ENCODE data around the gene ANKRD42. TPM values are rescaled to one million over a fixed set of nuclear protein-coding genes. Genes with fewer than 3 reads are reported as not detected.
"Not testable (repeated sequence)": the region's sequence is repeated elsewhere in the genome, so short reads cannot be mapped to it uniquely, and the experiment has no call there.

ANKRD42 gene
- total RNA-seq, 1 experiment from 2014 or later = 8.6 TPM

GRCh38 chr11:83257761-83258168 lies 64.3 kb downstream of the ANKRD42 start:
- ChIA-PET POLR2A (interaction anchor here (0.6 kb wide), 1 partner anchor 20 kb away, joined by 3 read pairs; no protein-coding TSS in a partner anchor), CTCF (interaction anchor here (1.9 kb wide), 1 partner anchor 8 kb away, joined by 21 read pairs; no protein-coding TSS in a partner anchor)
- H3K27ac Mint-ChIP-seq (ENCODE audit: low read depth, unreplicated experiment) = peak overlapping the region; percentile 50
- peaks cover 58% of the 10 kb centered on the region for H3K36me3 Mint-ChIP-seq (ENCODE audit: insufficient read depth, unreplicated experiment)
- H3K9me3 Mint-ChIP-seq (ENCODE audit: unreplicated experiment) = no peaks in the 10 kb centered on the region
- no TSS peak for BruUV-seq (replicated peaks)
- H3K27me3 Mint-ChIP-seq (ENCODE audit: insufficient read depth, unreplicated experiment) = no peaks in the 10 kb centered on the region
- no peak overlapping the region for H3K4me3 Mint-ChIP-seq (ENCODE audit: unreplicated experiment)
- intact Hi-C loops (cut with micrococcal nuclease) = loop anchor here (10.0 kb wide), 1 partner anchor 183 kb away; the partner anchor contains the start of gene RAB30
- peak; percentile 64 for DNase-seq (ENCODE audit: unreplicated experiment)
- no peak for TF ChIP-seq CTCF (IDR thresholded peaks at IDR 0.05; ENCODE audit: unreplicated experiment)
- no peaks in the 10 kb centered on the region for H3K4me1 Mint-ChIP-seq (ENCODE audit: insufficient read depth, unreplicated experiment)

GRCh38 chr11:83259559-83259958 lies 66.0 kb downstream of the ANKRD42 start:
- Mint-ChIP-seq H3K4me3 (ENCODE audit: unreplicated experiment) (no peak overlapping the region), H3K4me1 (ENCODE audit: insufficient read depth, unreplicated experiment) (no peaks in the 10 kb centered on the region), H3K9me3 (ENCODE audit: unreplicated experiment) (no peaks in the 10 kb centered on the region), H3K27me3 (ENCODE audit: insufficient read depth, unreplicated experiment) (no peaks in the 10 kb centered on the region), H3K36me3 (ENCODE audit: insufficient read depth, unreplicated experiment) (peaks cover 76% of the 10 kb centered on the region), H3K27ac (ENCODE audit: low read depth, unreplicated experiment) (peak overlapping the region; percentile 16)
- no peak for DNase-seq (ENCODE audit: unreplicated experiment)
- intact Hi-C loops (cut with micrococcal nuclease) = loop anchor here (10.0 kb wide), 1 partner anchor 185 kb away; the partner anchor contains the start of gene RAB30
- BruUV-seq (replicated peaks) = no TSS peak
- no peak for TF ChIP-seq CTCF (IDR thresholded peaks at IDR 0.05; ENCODE audit: unreplicated experiment)
- ChIA-PET POLR2A (no interaction called here), CTCF (interaction anchor here (1.3 to 1.9 kb wide), 3 partner anchors 10 to 558 kb away, joined by 3 to 21 read pairs (median 5); no protein-coding TSS in a partner anchor)

GRCh38 chr11:83265331-83265730 lies 71.8 kb downstream of the ANKRD42 start:
- TF ChIP-seq CTCF (IDR thresholded peaks at IDR 0.05; ENCODE audit: unreplicated experiment) = no peak
- Mint-ChIP-seq H3K4me1 (ENCODE audit: insufficient read depth, unreplicated experiment) (peaks cover 5% of the 10 kb centered on the region), H3K27me3 (ENCODE audit: insufficient read depth, unreplicated experiment) (no peaks in the 10 kb centered on the region), H3K36me3 (ENCODE audit: insufficient read depth, unreplicated experiment) (peaks cover 80% of the 10 kb centered on the region), H3K9me3 (ENCODE audit: unreplicated experiment) (no peaks in the 10 kb centered on the region), H3K27ac (ENCODE audit: low read depth, unreplicated experiment) (no peak overlapping the region), H3K4me3 (ENCODE audit: unreplicated experiment) (no peak overlapping the region)
- intact Hi-C loops (cut with micrococcal nuclease) = no loop called here
- BruUV-seq (replicated peaks) = no TSS peak
- POLR2A ChIA-PET = interaction anchor here (1.0 to 1.2 kb wide), 2 partner anchors 11 to 21 kb away, joined by 3 read pairs; partner anchors contain the start of gene CCDC90B
- no peak for DNase-seq (ENCODE audit: unreplicated experiment)
- CTCF ChIA-PET = interaction anchor here (0.7 to 2.7 kb wide), 3 partner anchors 11 to 1690 kb away, joined by 3 to 16 read pairs (median 3); no protein-coding TSS in a partner anchor

GRCh38 chr11:83269080-83269479 lies 75.6 kb downstream of the ANKRD42 start:
- POLR2A ChIA-PET; H3K9me3 Mint-ChIP-seq (ENCODE audit: unreplicated experiment); intact Hi-C loops (cut with micrococcal nuclease); H3K4me1 Mint-ChIP-seq (ENCODE audit: insufficient read depth, unreplicated experiment); H3K27me3 Mint-ChIP-seq (ENCODE audit: insufficient read depth, unreplicated experiment); BruUV-seq (replicated peaks); CTCF ChIA-PET; DNase-seq (ENCODE audit: unreplicated experiment); H3K4me3 Mint-ChIP-seq (ENCODE audit: unreplicated experiment); H3K27ac Mint-ChIP-seq (ENCODE audit: low read depth, unreplicated experiment): not testable (repeated sequence)
- peaks cover 82% of the 10 kb centered on the region for H3K36me3 Mint-ChIP-seq (ENCODE audit: insufficient read depth, unreplicated experiment)

DNA sequence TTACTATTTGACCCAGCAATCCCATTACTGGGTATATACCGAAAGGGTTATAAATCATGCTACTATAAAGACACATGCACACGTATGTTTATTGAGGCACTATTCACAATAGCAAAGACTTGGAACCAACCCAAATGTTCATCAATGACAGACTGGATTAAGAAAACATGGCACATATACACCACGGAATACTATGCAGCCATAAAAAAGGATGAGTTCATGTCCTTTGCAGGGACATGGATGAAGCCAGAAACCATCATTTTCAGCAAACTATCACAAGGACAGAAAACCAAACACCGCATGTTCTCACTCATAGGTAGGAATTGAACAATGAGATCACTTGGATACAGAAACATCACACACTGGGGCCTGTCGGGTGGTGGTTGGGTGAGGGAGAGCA lies 78.2 kb downstream of the ANKRD42 start:
- POLR2A ChIA-PET; DNase-seq (ENCODE audit: unreplicated experiment); H3K4me1 Mint-ChIP-seq (ENCODE audit: insufficient read depth, unreplicated experiment); H3K9me3 Mint-ChIP-seq (ENCODE audit: unreplicated experiment); H3K4me3 Mint-ChIP-seq (ENCODE audit: unreplicated experiment); BruUV-seq (replicated peaks); intact Hi-C loops (cut with micrococcal nuclease); CTCF ChIA-PET; H3K27ac Mint-ChIP-seq (ENCODE audit: low read depth, unreplicated experiment); H3K27me3 Mint-ChIP-seq (ENCODE audit: insufficient read depth, unreplicated experiment): not testable (repeated sequence)
- peaks cover 79% of the 10 kb centered on the region for H3K36me3 Mint-ChIP-seq (ENCODE audit: insufficient read depth, unreplicated experiment)

Data from MCF 10A (cell line).